ENCODE measurements around the gene CDH16. TPM values are rescaled to one million over a fixed set of nuclear protein-coding genes. Genes with fewer than 3 reads are reported as not detected.

The CDH16 gene
- total and polyA plus RNA-seq, 2 donors: 0.05 to 0.78 TPM

- DNase-seq (ENCODE audit: low read depth in 6 of 9, low spot score in 9 of 9): no peak
- Histone ChIP-seq H3K27ac (ENCODE audit: low read depth in 1 of 2, low read length in 1 of 2) (no peak overlapping the region), H3K4me3 (ENCODE audit: low read length in 2 of 2) (no peak overlapping the region), H3K36me3 (ENCODE audit: control insufficient read depth in 2 of 2, insufficient read depth in 2 of 2, low read length in 1 of 2) (no peaks in the 10 kb centered on the region), H3K9me3 (ENCODE audit: control insufficient read depth in 2 of 2, insufficient read depth in 1 of 2, low read length in 1 of 2) (peaks cover 0 to 1% of the 10 kb centered on the region in 2 donors), H3K4me1 (ENCODE audit: control insufficient read depth in 2 of 2, insufficient read depth in 2 of 2, low read length in 2 of 2) (peaks cover under 1 to 2% of the 10 kb centered on the region in 2 donors), H3K27me3 (ENCODE audit: control insufficient read depth in 2 of 2, insufficient read depth in 1 of 2, low read length in 1 of 2) (peaks cover 21 to 78% of the 10 kb centered on the region in 2 donors)
- 83% methylated on average over 5 of the region's 5 CpGs for WGBS
Observed at GRCh38 chr16:66919569-66920298, 1.0 kb upstream of the CDH16 start.

GRCh38 chr16:66918355-66918754 is 330 bp downstream of the CDH16 start:
- H3K27ac ChIP-seq (ENCODE audit: low read depth in 1 of 2, low read length in 1 of 2): no peak overlapping the region
- no peak overlapping the region for H3K4me3 ChIP-seq (ENCODE audit: low read length in 2 of 2)
- no peak for DNase-seq (ENCODE audit: low read depth in 6 of 9, low spot score in 9 of 9)
- WGBS: 96% methylated on average over 6 of the region's 6 CpGs
- peaks cover 9 to 68% of the 10 kb centered on the region in 2 donors for H3K27me3 ChIP-seq (ENCODE audit: control insufficient read depth in 2 of 2, insufficient read depth in 1 of 2, low read length in 1 of 2)
- H3K4me1 ChIP-seq (ENCODE audit: control insufficient read depth in 2 of 2, insufficient read depth in 2 of 2, low read length in 2 of 2): no peaks in the 10 kb centered on the region
- peaks cover 0 to under 1% of the 10 kb centered on the region in 2 donors for H3K9me3 ChIP-seq (ENCODE audit: control insufficient read depth in 2 of 2, insufficient read depth in 1 of 2, low read length in 1 of 2)
- H3K36me3 ChIP-seq (ENCODE audit: control insufficient read depth in 2 of 2, insufficient read depth in 2 of 2, low read length in 1 of 2): no peaks in the 10 kb centered on the region

GRCh38 chr16:66917741-66918140 is 944 bp downstream of the CDH16 start:
- Histone ChIP-seq H3K9me3 (ENCODE audit: control insufficient read depth in 2 of 2, insufficient read depth in 1 of 2, low read length in 1 of 2) (no peaks in the 10 kb centered on the region), H3K27ac (ENCODE audit: low read depth in 1 of 2, low read length in 1 of 2) (no peak overlapping the region), H3K27me3 (ENCODE audit: control insufficient read depth in 2 of 2, insufficient read depth in 1 of 2, low read length in 1 of 2) (peaks cover 3 to 65% of the 10 kb centered on the region in 2 donors), H3K36me3 (ENCODE audit: control insufficient read depth in 2 of 2, insufficient read depth in 2 of 2, low read length in 1 of 2) (no peaks in the 10 kb centered on the region), H3K4me3 (ENCODE audit: low read length in 2 of 2) (no peak overlapping the region), H3K4me1 (ENCODE audit: control insufficient read depth in 2 of 2, insufficient read depth in 2 of 2, low read length in 2 of 2) (no peaks in the 10 kb centered on the region)
- no peak for DNase-seq (ENCODE audit: low read depth in 6 of 9, low spot score in 9 of 9)
- WGBS: 94% methylated on average over 9 of the region's 9 CpGs

- H3K9me3 ChIP-seq (ENCODE audit: control insufficient read depth in 2 of 2, insufficient read depth in 1 of 2, low read length in 1 of 2): no peaks in the 10 kb centered on the region
- H3K4me3 ChIP-seq (ENCODE audit: low read length in 2 of 2): no peak overlapping the region
- 92% methylated on average over 6 of the region's 6 CpGs for WGBS
- no peaks in the 10 kb centered on the region for H3K36me3 ChIP-seq (ENCODE audit: control insufficient read depth in 2 of 2, insufficient read depth in 2 of 2, low read length in 1 of 2)
- no peak overlapping the region for H3K27ac ChIP-seq (ENCODE audit: low read depth in 1 of 2, low read length in 1 of 2)
- DNase-seq (ENCODE audit: low read depth in 6 of 9, low spot score in 9 of 9): no peak
- H3K4me1 ChIP-seq (ENCODE audit: control insufficient read depth in 2 of 2, insufficient read depth in 2 of 2, low read length in 2 of 2): no peaks in the 10 kb centered on the region
- H3K27me3 ChIP-seq (ENCODE audit: control insufficient read depth in 2 of 2, insufficient read depth in 1 of 2, low read length in 1 of 2): peaks cover 0 to 53% of the 10 kb centered on the region in 2 donors
Observed at GRCh38 chr16:66916518-66916917, 2.2 kb downstream of the CDH16 start.

- H3K4me1 ChIP-seq (ENCODE audit: control insufficient read depth in 2 of 2, insufficient read depth in 2 of 2, low read length in 2 of 2): no peaks in the 10 kb centered on the region
- 81% methylated on average over 7 of the region's 7 CpGs for WGBS
- no peaks in the 10 kb centered on the region for H3K36me3 ChIP-seq (ENCODE audit: control insufficient read depth in 2 of 2, insufficient read depth in 2 of 2, low read length in 1 of 2)
- no peak overlapping the region for H3K4me3 ChIP-seq (ENCODE audit: low read length in 2 of 2)
- H3K27me3 ChIP-seq (ENCODE audit: control insufficient read depth in 2 of 2, insufficient read depth in 1 of 2, low read length in 1 of 2): peaks cover 0 to 47% of the 10 kb centered on the region in 2 donors
- H3K27ac ChIP-seq (ENCODE audit: low read depth in 1 of 2, low read length in 1 of 2): no peak overlapping the region
- no peak for DNase-seq (ENCODE audit: low read depth in 6 of 9, low spot score in 9 of 9)
- no peaks in the 10 kb centered on the region for H3K9me3 ChIP-seq (ENCODE audit: control insufficient read depth in 2 of 2, insufficient read depth in 1 of 2, low read length in 1 of 2)
Observed at GRCh38 chr16:66915041-66915440, 3.6 kb downstream of the CDH16 start.

- H3K4me1 ChIP-seq (ENCODE audit: control insufficient read depth in 2 of 2, insufficient read depth in 2 of 2, low read length in 2 of 2): no peaks in the 10 kb centered on the region
- no peaks in the 10 kb centered on the region for H3K36me3 ChIP-seq (ENCODE audit: control insufficient read depth in 2 of 2, insufficient read depth in 2 of 2, low read length in 1 of 2)
- H3K27ac ChIP-seq (ENCODE audit: low read depth in 1 of 2, low read length in 1 of 2): no peak overlapping the region
- H3K9me3 ChIP-seq (ENCODE audit: control insufficient read depth in 2 of 2, insufficient read depth in 1 of 2, low read length in 1 of 2): no peaks in the 10 kb centered on the region
- WGBS: 98% methylated on average over 7 of the region's 7 CpGs
- peaks cover 0 to 42% of the 10 kb centered on the region in 2 donors for H3K27me3 ChIP-seq (ENCODE audit: control insufficient read depth in 2 of 2, insufficient read depth in 1 of 2, low read length in 1 of 2)
- no peak overlapping the region for H3K4me3 ChIP-seq (ENCODE audit: low read length in 2 of 2)
- DNase-seq (ENCODE audit: low read depth in 6 of 9, low spot score in 9 of 9): no peak
Observed at GRCh38 chr16:66914541-66914940, 4.1 kb downstream of the CDH16 start.

- Histone ChIP-seq H3K36me3 (ENCODE audit: control insufficient read depth in 2 of 2, insufficient read depth in 2 of 2, low read length in 1 of 2) (no peaks in the 10 kb centered on the region), H3K27me3 (ENCODE audit: control insufficient read depth in 2 of 2, insufficient read depth in 1 of 2, low read length in 1 of 2) (peaks cover 0 to 35% of the 10 kb centered on the region in 2 donors), H3K4me3 (ENCODE audit: low read length in 2 of 2) (no peak overlapping the region), H3K4me1 (ENCODE audit: control insufficient read depth in 2 of 2, insufficient read depth in 2 of 2, low read length in 2 of 2) (no peaks in the 10 kb centered on the region), H3K27ac (ENCODE audit: low read depth in 1 of 2, low read length in 1 of 2) (no peak overlapping the region), H3K9me3 (ENCODE audit: control insufficient read depth in 2 of 2, insufficient read depth in 1 of 2, low read length in 1 of 2) (no peaks in the 10 kb centered on the region)
- 87% methylated on average over 4 of the region's 4 CpGs for WGBS
- no peak for DNase-seq (ENCODE audit: low read depth in 6 of 9, low spot score in 9 of 9)
Observed at GRCh38 chr16:66913711-66914110, 5.0 kb downstream of the CDH16 start.

GRCh38 chr16:66913081-66913480 is 5.6 kb downstream of the CDH16 start:
- H3K36me3 ChIP-seq (ENCODE audit: control insufficient read depth in 2 of 2, insufficient read depth in 2 of 2, low read length in 1 of 2): no peaks in the 10 kb centered on the region
- H3K4me3 ChIP-seq (ENCODE audit: low read length in 2 of 2): no peak overlapping the region
- no peak for DNase-seq (ENCODE audit: low read depth in 6 of 9, low spot score in 9 of 9)
- H3K9me3 ChIP-seq (ENCODE audit: control insufficient read depth in 2 of 2, insufficient read depth in 1 of 2, low read length in 1 of 2): no peaks in the 10 kb centered on the region
- no peak overlapping the region for H3K27ac ChIP-seq (ENCODE audit: low read depth in 1 of 2, low read length in 1 of 2)
- WGBS: 54% methylated on average over 10 of the region's 10 CpGs
- H3K27me3 ChIP-seq (ENCODE audit: control insufficient read depth in 2 of 2, insufficient read depth in 1 of 2, low read length in 1 of 2): peaks cover 0 to 30% of the 10 kb centered on the region in 2 donors
- H3K4me1 ChIP-seq (ENCODE audit: control insufficient read depth in 2 of 2, insufficient read depth in 2 of 2, low read length in 2 of 2): no peaks in the 10 kb centered on the region

GRCh38 chr16:66911801-66912200 is 6.9 kb downstream of the CDH16 start:
- Histone ChIP-seq H3K4me3 (ENCODE audit: low read length in 2 of 2) (no peak overlapping the region), H3K36me3 (ENCODE audit: control insufficient read depth in 2 of 2, insufficient read depth in 2 of 2, low read length in 1 of 2) (no peaks in the 10 kb centered on the region), H3K9me3 (ENCODE audit: control insufficient read depth in 2 of 2, insufficient read depth in 1 of 2, low read length in 1 of 2) (no peaks in the 10 kb centered on the region), H3K27me3 (ENCODE audit: control insufficient read depth in 2 of 2, insufficient read depth in 1 of 2, low read length in 1 of 2) (peaks cover 0 to 28% of the 10 kb centered on the region in 2 donors), H3K4me1 (ENCODE audit: control insufficient read depth in 2 of 2, insufficient read depth in 2 of 2, low read length in 2 of 2) (no peaks in the 10 kb centered on the region), H3K27ac (ENCODE audit: low read depth in 1 of 2, low read length in 1 of 2) (no peak overlapping the region)
- 95% methylated on average over 8 of the region's 8 CpGs for WGBS
- DNase-seq (ENCODE audit: low read depth in 6 of 9, low spot score in 9 of 9): no peak

All from thymus (tissue), 11 donors.